ENCODE results near the gene PDZK1.
"Not testable (repeated sequence)": the region's sequence is repeated elsewhere in the genome, so short reads cannot be mapped to it uniquely, and the experiment has no call there.

GRCh38 chr1:145643990-145644389 lies 63.2 kb downstream of the PDZK1 start:
- TF ChIP-seq MXI1 (conservative IDR thresholded peaks at IDR 0.05; ENCODE audit: poor library complexity, severe bottlenecking); EP300 (conservative IDR thresholded peaks at IDR 0.05; ENCODE audit: poor library complexity, severe bottlenecking); SMC3 (conservative IDR thresholded peaks at IDR 0.05; ENCODE audit: poor library complexity); RAD21 (conservative IDR thresholded peaks at IDR 0.05): not testable (repeated sequence)
